Smooth muscle cell (in vitro differentiated cells): Measurements from ENCODE around the gene SIDT2. TPM values are rescaled to one million over a fixed set of nuclear protein-coding genes. Genes with fewer than 3 reads are reported as not detected.

Source experiments
- DNase-seq: peaks from one replicate; lab custom pipeline; 2025; ENCODE audit not compliant: unreplicated experiment; lab: John Stamatoyannopoulos, UW
- H2AFZ ChIP-seq: fragments of 200-600 bp; sonication (generic); 2 replicates; pipeline ENCODE4 v1.6.0; 2016; ENCODE audit warnings: antibody characterized with exemption, low read depth, mild to moderate bottlenecking
- H3F3A ChIP-seq: fragments of 200-600 bp; sonication (generic); 2 replicates; pipeline ENCODE4 v1.6.0; 2017; ENCODE audit warnings: antibody characterized with exemption, low read depth
- H3K27ac ChIP-seq: fragments of 200-600 bp; sonication (generic); 2 replicates; pipeline ENCODE4 v1.5.1; 2016; ENCODE audit warnings: low read depth, mild to moderate bottlenecking
- H3K27me3 ChIP-seq: fragments of 200-600 bp; sonication (generic); 2 replicates; pipeline ENCODE4 v1.6.1; 2016; ENCODE audit warnings: low read depth, mild to moderate bottlenecking
- H3K36me3 ChIP-seq: fragments of 200-600 bp; sonication (generic); 2 replicates; pipeline ENCODE4 v1.5.1; 2016; ENCODE audit warnings: low read depth
- H3K4me1 ChIP-seq: fragments of 200-600 bp; sonication (generic); 2 replicates; pipeline ENCODE4 v1.5.1; 2016; ENCODE audit warnings: low read depth
- H3K4me2 ChIP-seq: fragments of 200-600 bp; sonication (generic); 2 replicates; pipeline ENCODE4 v1.6.0; 2016; ENCODE audit warnings: mild to moderate bottlenecking
- H3K4me3 ChIP-seq: fragments of 200-600 bp; sonication (generic); 2 replicates; pipeline ENCODE4 v1.5.1; 2016; ENCODE audit warnings: mild to moderate bottlenecking
- H3K79me2 ChIP-seq: fragments of 200-600 bp; sonication (generic); 2 replicates; pipeline ENCODE4 v1.6.0; 2016; ENCODE audit warnings: low read depth, mild to moderate bottlenecking
- H3K9ac ChIP-seq: fragments of 200-600 bp; sonication (generic); 2 replicates; pipeline ENCODE4 v1.6.0; 2016; ENCODE audit warnings: low read depth
- H3K9me3 ChIP-seq: fragments of 200-600 bp; sonication (generic); replicated peaks from 2 replicates; pipeline ENCODE4 v1.5.1; 2016; ENCODE audit warnings: low read depth
- H4K20me1 ChIP-seq: fragments of 200-600 bp; sonication (generic); 2 replicates; pipeline ENCODE4 v1.6.0; 2016; ENCODE audit warnings: low read depth
- WGBS: methylation state at CpG from one replicate; pipeline ENCODE4 v1.1.7; 2016; ENCODE audit warnings: low lambda C conversion rate; 5-methylcytosine and 5-hydroxymethylcytosine counted together
- polyA plus RNA-seq: library from polyadenylated mRNA; unstranded; fragments of >200 nt; fragmentation: Nextera tagmentation; extraction: Ambion mirVana; gene quantifications from 2 replicates; pipeline ENCODE4 v1.2.1, GENCODE V29; 2016
- total RNA-seq: library from RNA; depleted of rRNA; stranded (reverse); fragments of >200 nt; gene quantifications from 2 replicates; pipeline ENCODE4 v1.2.3, GENCODE V29; 2014
- TF ChIP-seq, protein P1 (sequence below): fragments of 200-600 bp; sonication (generic); IDR thresholded peaks from 2 replicates; pipeline ENCODE4 v1.5.1; 2017; ENCODE audit warnings: borderline replicate concordance, mild to moderate bottlenecking, antibody characterized with exemption; ENCODE audit not compliant: insufficient read depth, poor library complexity, severe bottlenecking

SIDT2 gene
- total and polyA plus RNA-seq, 2 experiments from 2014 or later, result 11.6 to 35.0 TPM

- Histone ChIP-seq H3K9ac (no peak overlapping the region), H3K36me3 (peaks cover 27% of the 10 kb centered on the region), H3K27ac (peak overlapping the region; percentile 80), H4K20me1 (peaks cover 82% of the 10 kb centered on the region), H3F3A (peaks cover 43% of the 10 kb centered on the region), H3K27me3 (no peaks in the 10 kb centered on the region), H3K4me1 (peaks cover 39% of the 10 kb centered on the region), H3K9me3 (no peaks in the 10 kb centered on the region), H3K4me3 (no peak overlapping the region), H3K4me2 (peak overlapping the region; percentile 63), H3K79me2 (peaks cover 26% of the 10 kb centered on the region), H2AFZ (no peak overlapping the region)
- DNase-seq, result no peak
- TF ChIP-seq, protein P1, sequence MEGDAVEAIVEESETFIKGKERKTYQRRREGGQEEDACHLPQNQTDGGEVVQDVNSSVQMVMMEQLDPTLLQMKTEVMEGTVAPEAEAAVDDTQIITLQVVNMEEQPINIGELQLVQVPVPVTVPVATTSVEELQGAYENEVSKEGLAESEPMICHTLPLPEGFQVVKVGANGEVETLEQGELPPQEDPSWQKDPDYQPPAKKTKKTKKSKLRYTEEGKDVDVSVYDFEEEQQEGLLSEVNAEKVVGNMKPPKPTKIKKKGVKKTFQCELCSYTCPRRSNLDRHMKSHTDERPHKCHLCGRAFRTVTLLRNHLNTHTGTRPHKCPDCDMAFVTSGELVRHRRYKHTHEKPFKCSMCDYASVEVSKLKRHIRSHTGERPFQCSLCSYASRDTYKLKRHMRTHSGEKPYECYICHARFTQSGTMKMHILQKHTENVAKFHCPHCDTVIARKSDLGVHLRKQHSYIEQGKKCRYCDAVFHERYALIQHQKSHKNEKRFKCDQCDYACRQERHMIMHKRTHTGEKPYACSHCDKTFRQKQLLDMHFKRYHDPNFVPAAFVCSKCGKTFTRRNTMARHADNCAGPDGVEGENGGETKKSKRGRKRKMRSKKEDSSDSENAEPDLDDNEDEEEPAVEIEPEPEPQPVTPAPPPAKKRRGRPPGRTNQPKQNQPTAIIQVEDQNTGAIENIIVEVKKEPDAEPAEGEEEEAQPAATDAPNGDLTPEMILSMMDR, result no peak
- 84% methylated on average over 2 of the region's 2 CpGs for WGBS
Observed at GRCh38 chr11:117169736-117170135, 8.8 kb upstream of the SIDT2 start.

DNA sequence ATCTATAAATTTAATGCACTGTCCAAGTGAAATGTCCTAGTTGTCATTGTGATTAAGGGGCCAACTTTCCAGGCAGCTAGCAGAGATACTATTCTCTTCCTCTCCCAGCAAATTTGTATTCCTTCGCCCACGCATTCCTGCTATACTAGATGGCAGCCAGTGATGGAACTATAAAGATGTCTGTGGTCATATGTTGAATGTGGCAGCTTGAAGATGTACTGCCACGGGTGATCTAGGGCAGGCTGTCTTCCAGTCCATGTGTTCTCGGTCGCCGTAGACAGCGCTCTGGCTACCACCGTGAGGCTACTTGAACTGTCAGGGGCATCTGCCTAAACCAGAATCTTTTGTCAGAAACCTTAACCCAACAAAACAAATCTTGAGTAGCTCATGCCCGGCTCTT, 8.3 kb upstream of the SIDT2 start:
- TF ChIP-seq, protein P1, result no peak
- H3K4me1 ChIP-seq, result peaks cover 39% of the 10 kb centered on the region
- no peaks in the 10 kb centered on the region for H3K27me3 ChIP-seq
- H3K36me3 ChIP-seq, result peaks cover 27% of the 10 kb centered on the region
- H3K27ac ChIP-seq, result peak overlapping the region; percentile 80
- no peak overlapping the region for H3K9ac ChIP-seq
- peak overlapping the region; percentile 63 for H3K4me2 ChIP-seq
- no peaks in the 10 kb centered on the region for H3K9me3 ChIP-seq
- no peak overlapping the region for H2AFZ ChIP-seq
- WGBS, result 60% methylated on average over 9 of the region's 9 CpGs
- H3K4me3 ChIP-seq, result no peak overlapping the region
- peaks cover 26% of the 10 kb centered on the region for H3K79me2 ChIP-seq
- DNase-seq, result no peak
- peaks cover 43% of the 10 kb centered on the region for H3F3A ChIP-seq
- peaks cover 78% of the 10 kb centered on the region for H4K20me1 ChIP-seq

DNA sequence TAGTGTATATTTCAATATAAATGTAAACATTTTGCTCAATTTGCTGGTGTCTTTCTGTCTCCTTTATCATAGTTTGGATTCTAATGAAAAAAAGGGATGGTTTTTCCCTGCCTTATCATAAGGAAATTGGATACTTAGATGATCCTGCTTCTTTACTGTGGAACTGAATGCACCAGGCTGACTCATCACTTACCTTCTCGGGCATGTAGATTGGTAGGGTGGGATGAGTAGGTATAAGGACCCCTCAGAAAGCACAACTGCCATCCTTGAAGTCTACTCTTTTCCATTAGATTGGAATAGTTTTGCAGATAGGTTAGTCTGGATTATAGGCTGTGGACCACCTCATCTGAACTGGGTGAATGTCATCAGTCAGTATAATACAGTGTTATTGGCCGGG, 7.5 kb upstream of the SIDT2 start:
- H3K27me3 ChIP-seq, result no peaks in the 10 kb centered on the region
- peaks cover 43% of the 10 kb centered on the region for H3F3A ChIP-seq
- peaks cover 18% of the 10 kb centered on the region for H3K79me2 ChIP-seq
- TF ChIP-seq, protein P1, result no peak
- no peak overlapping the region for H3K9ac ChIP-seq
- H3K4me2 ChIP-seq, result peak overlapping the region; percentile 63
- H3K4me1 ChIP-seq, result peaks cover 39% of the 10 kb centered on the region
- DNase-seq, result no peak
- WGBS, result 63% methylated on average over 2 of the region's 2 CpGs
- H3K4me3 ChIP-seq, result no peak overlapping the region
- peaks cover 27% of the 10 kb centered on the region for H3K36me3 ChIP-seq
- peak overlapping the region; percentile 80 for H3K27ac ChIP-seq
- peaks cover 70% of the 10 kb centered on the region for H4K20me1 ChIP-seq
- no peaks in the 10 kb centered on the region for H3K9me3 ChIP-seq
- H2AFZ ChIP-seq, result no peak overlapping the region

GRCh38 chr11:117171404-117172061, 7.0 kb upstream of the SIDT2 start:
- 43% methylated on average over 14 of the region's 14 CpGs for WGBS

More at GRCh38 chr11:117171404-117172061, 7.0 kb upstream of the SIDT2 start:
- H3K36me3 ChIP-seq, result peaks cover 22% of the 10 kb centered on the region
- no peak overlapping the region for H3K9ac ChIP-seq
- H2AFZ ChIP-seq, result no peak overlapping the region
- H4K20me1 ChIP-seq, result peaks cover 64% of the 10 kb centered on the region
- peaks cover 13% of the 10 kb centered on the region for H3K79me2 ChIP-seq
- H3K4me3 ChIP-seq, result no peak overlapping the region
- TF ChIP-seq, protein P1, result no peak
- no peaks in the 10 kb centered on the region for H3K27me3 ChIP-seq
- H3F3A ChIP-seq, result peaks cover 43% of the 10 kb centered on the region
- no peak for DNase-seq
- peak overlapping the region; percentile 80 for H3K27ac ChIP-seq
- no peaks in the 10 kb centered on the region for H3K9me3 ChIP-seq
- H3K4me1 ChIP-seq, result peaks cover 39% of the 10 kb centered on the region
- peak overlapping the region; percentile 79 for H3K4me2 ChIP-seq
